Measurements from ENCODE around the gene MRPS18B.

GRCh38 chr6:30570263-30570662, 47.4 kb upstream of the MRPS18B start:
- TF ChIP-seq CTCF (conservative IDR thresholded peaks at IDR 0.05 in 1 of 2, IDR thresholded peaks at IDR 0.05 in 1 of 2; ENCODE audit: extremely low read depth in 1 of 2, insufficient read depth in 1 of 2, low read depth in 1 of 2, low read length in 2 of 2) = no peak
- TF ChIP-seq EZH2 (IDR thresholded peaks at IDR 0.05; ENCODE audit: borderline replicate concordance, low read length) = no peak

Measured in mammary epithelial cell (primary cell).